D721Med (cell line): ENCODE results near the gene FOXK2.

Experiments
- DNase-seq: peaks from one replicate; pipeline ENCODE4 v3.0.0; 2011; ENCODE audit warnings: low spot score; ENCODE audit not compliant: insufficient read length
- FAIRE-seq: peaks from 2 replicates; lab custom pipeline; 2011; peaks lifted over from hg19 to GRCh38; lab: Jason Lieb, UNC
- CTCF ChIP-seq: IDR thresholded peaks from 2 replicates; pipeline ENCODE4 v1.5.1; 2012; ENCODE audit warnings: mild to moderate bottlenecking, control low read depth; ENCODE audit not compliant: insufficient read depth; ENCODE audit errors: missing control alignments

Gene FOXK2

GRCh38 chr17:82524540-82524939, 5.0 kb downstream of the FOXK2 start:
- no peak for DNase-seq
- FAIRE-seq, result no peak
- no peak for TF ChIP-seq CTCF

- no peak for TF ChIP-seq CTCF
- FAIRE-seq, result no peak
- DNase-seq, result no peak
These were observed 6.2 kb downstream of the FOXK2 start for GRCh38 chr17:82525712-82526111.

GRCh38 chr17:82527898-82528297, 8.4 kb downstream of the FOXK2 start:
- FAIRE-seq (no peak), DNase-seq (no peak)
- TF ChIP-seq CTCF, result no peak

GRCh38 chr17:82528484-82529265, 9.1 kb downstream of the FOXK2 start:
- DNase-seq, result no peak
- FAIRE-seq, result no peak
- peak; percentile 20 for TF ChIP-seq CTCF

GRCh38 chr17:82529914-82530300, 10.4 kb downstream of the FOXK2 start:
- no peak for FAIRE-seq
- no peak for TF ChIP-seq CTCF
- no peak for DNase-seq

GRCh38 chr17:82531431-82531881, 11.9 kb downstream of the FOXK2 start:
- FAIRE-seq (no peak), DNase-seq (no peak)
- no peak for TF ChIP-seq CTCF

GRCh38 chr17:82534401-82534812, 14.9 kb downstream of the FOXK2 start:
- no peak for FAIRE-seq
- no peak for TF ChIP-seq CTCF
- DNase-seq, result no peak
